Activated naive CD8-positive, alpha-beta T cell treated with anti-CD3 and anti-CD28 coated beads, Interleukin-2, amount 10 ng/mL, durations not matched to agents 7 days and 5 days (primary cell): ENCODE measurements around the gene PPM1L. TPM values are rescaled to one million over a fixed set of nuclear protein-coding genes. Genes with fewer than 3 reads are reported as not detected.

ENCODE experiments used
- ATAC-seq: fragments of 150-1000 bp; cut with Tn5 transposase; one replicate; pipeline ENCODE4 v1.10.0; 2021; ENCODE audit warnings: low read depth, moderate library complexity
- POLR2A ChIA-PET: fragments of 350-600 bp; sonication (Branson Sonifier 250); formaldehyde crosslinking; loops from one replicate; lab custom pipeline; 2021; ENCODE audit warnings: antibody characterized with exemption; lab: Charles Lee
- DNase-seq: peaks from one replicate; pipeline ENCODE4 v3.0.0; 2021
- H3K27ac Mint-ChIP-seq: one replicate; pipeline ENCODE4 v1.8.0; 2022; ENCODE audit warnings: mild to moderate bottlenecking, mixed read lengths
- H3K27me3 Mint-ChIP-seq: one replicate; pipeline ENCODE4 v1.8.0; 2022; ENCODE audit warnings: mild to moderate bottlenecking, moderate library complexity, mixed read lengths
- H3K36me3 Mint-ChIP-seq: one replicate; pipeline ENCODE4 v1.8.0; 2021; ENCODE audit warnings: mild to moderate bottlenecking, mixed read lengths
- H3K4me1 Mint-ChIP-seq: one replicate; pipeline ENCODE4 v1.8.0; 2021; ENCODE audit warnings: mixed read lengths
- H3K4me3 Mint-ChIP-seq: one replicate; pipeline ENCODE4 v1.8.0; 2022; ENCODE audit warnings: mild to moderate bottlenecking, moderate library complexity, mixed read lengths
- H3K9me3 Mint-ChIP-seq: one replicate; pipeline ENCODE4 v1.8.0; 2021; ENCODE audit warnings: mixed read lengths
- total RNA-seq, 2 experiments: library from RNA; stranded (reverse); gene quantifications; one replicate each; pipeline ENCODE4 v1.2.3, GENCODE V29; 2021

The PPM1L gene
- total RNA-seq, 2 experiments from 2014 or later: 3.8 to 4.6 TPM

DNA sequence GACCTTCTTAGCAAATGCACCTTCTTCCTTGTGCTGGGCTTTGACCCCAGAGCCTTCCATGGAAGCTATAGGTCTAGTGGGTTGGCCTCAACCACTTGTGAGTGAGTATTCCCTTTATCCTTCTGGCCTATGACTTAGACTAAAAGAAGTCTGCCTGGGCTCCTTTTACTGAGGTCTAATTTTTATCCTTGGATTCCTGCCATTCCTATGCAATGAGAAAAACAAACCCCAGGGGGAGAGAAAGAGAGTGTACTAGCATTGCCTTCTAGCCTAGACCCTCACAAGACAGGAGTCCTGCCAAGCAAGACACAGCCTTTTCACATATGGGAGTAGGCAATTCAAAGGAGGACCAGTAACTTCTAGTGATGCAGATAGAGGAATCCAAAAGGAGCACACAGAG is 155.4 kb downstream of the PPM1L start:
- peaks cover 13% of the 10 kb centered on the region for H3K27me3 Mint-ChIP-seq
- no peak for ATAC-seq
- no peaks in the 10 kb centered on the region for H3K36me3 Mint-ChIP-seq
- POLR2A ChIA-PET: no interaction called here
- DNase-seq: no peak
- H3K4me1 Mint-ChIP-seq: no peaks in the 10 kb centered on the region
- no peak overlapping the region for H3K4me3 Mint-ChIP-seq
- no peak overlapping the region for H3K27ac Mint-ChIP-seq
- no peaks in the 10 kb centered on the region for H3K9me3 Mint-ChIP-seq

DNA sequence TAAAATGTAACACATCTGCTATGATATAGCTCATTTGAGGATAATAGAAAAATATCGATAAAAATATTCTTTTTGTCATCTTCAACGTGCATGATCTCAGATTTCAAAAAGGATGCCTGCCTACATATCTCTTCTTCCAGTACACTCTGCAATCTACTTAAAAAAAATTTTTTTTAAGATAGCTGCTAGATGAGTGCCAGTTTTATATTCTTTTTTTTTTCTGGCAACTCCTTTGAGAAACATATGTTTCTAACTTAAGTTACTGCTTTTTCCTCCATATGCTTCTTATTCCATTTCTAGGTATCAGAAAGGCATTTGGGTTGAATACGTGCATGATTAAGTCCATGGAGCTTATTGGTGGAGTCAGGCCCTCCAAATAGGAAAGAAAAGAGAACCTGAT is 160.4 kb downstream of the PPM1L start:
- Mint-ChIP-seq H3K4me3 (no peak overlapping the region), H3K4me1 (no peaks in the 10 kb centered on the region), H3K27me3 (peaks cover 11% of the 10 kb centered on the region), H3K9me3 (no peaks in the 10 kb centered on the region), H3K27ac (no peak overlapping the region), H3K36me3 (no peaks in the 10 kb centered on the region)
- ATAC-seq (no peak), DNase-seq (no peak)
- POLR2A ChIA-PET: no interaction called here

DNA sequence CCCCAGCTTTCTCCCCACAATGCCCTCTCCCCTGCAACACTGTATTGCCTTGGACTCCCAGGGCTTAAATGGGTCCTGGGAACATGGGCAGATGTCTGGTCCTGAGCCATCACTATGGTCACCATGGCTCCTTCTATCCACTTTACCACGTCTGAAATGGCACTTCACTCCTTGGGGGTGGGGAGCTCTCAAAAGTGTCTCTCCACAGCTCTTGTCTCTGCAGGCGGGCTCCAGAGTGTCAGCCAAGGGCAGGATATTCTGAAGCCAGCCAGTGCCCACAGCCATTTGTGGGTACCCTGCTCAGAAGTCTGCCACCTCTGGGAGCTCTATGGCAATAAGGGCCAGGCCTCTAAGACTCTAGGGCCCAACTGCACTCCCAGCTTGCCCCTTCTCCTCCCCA is 163.9 kb downstream of the PPM1L start:
- H3K4me1 Mint-ChIP-seq: no peaks in the 10 kb centered on the region
- ATAC-seq (no peak), DNase-seq (no peak)
- no peak overlapping the region for H3K27ac Mint-ChIP-seq
- peaks cover 12% of the 10 kb centered on the region for H3K27me3 Mint-ChIP-seq
- POLR2A ChIA-PET: no interaction called here
- H3K4me3 Mint-ChIP-seq: no peak overlapping the region
- no peaks in the 10 kb centered on the region for H3K36me3 Mint-ChIP-seq
- no peaks in the 10 kb centered on the region for H3K9me3 Mint-ChIP-seq

DNA sequence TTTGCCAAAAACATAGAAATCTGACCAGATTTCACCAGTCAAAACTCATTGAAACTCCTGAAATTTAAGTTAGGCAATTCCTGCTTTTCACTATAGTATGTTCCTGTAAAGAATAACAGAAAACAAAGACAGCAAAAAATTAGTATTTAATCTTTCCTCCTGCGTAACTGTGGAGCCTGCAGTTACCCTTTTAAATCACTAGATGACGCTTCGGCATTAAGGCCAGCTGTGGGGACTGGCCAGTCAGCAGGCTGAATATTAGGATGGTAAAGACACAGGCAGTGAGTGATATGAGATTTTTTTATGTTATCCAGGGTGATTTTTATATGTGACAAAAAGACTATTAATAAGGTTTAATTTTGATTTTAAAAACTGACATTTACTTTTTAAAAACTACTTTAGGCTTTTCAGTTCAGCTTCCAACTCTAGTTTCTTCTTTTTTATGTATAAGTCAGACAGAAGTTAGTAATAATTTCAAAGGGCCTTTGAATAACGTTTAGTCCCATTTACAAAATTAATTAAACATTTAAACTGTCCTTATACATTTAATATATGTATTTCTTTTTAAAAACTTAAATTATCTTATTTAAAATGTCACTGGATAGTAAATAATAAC is 165.1 kb downstream of the PPM1L start:
- no peaks in the 10 kb centered on the region for H3K36me3 Mint-ChIP-seq
- no peak for DNase-seq
- H3K27me3 Mint-ChIP-seq: peaks cover 12% of the 10 kb centered on the region
- no peak overlapping the region for H3K27ac Mint-ChIP-seq
- no peak overlapping the region for H3K4me3 Mint-ChIP-seq
- POLR2A ChIA-PET: interaction anchor here (0.7 kb wide), 1 partner anchor 242 kb away, joined by 4 read pairs; no protein-coding TSS in a partner anchor
- no peak for ATAC-seq
- no peaks in the 10 kb centered on the region for H3K9me3 Mint-ChIP-seq
- no peaks in the 10 kb centered on the region for H3K4me1 Mint-ChIP-seq

DNA sequence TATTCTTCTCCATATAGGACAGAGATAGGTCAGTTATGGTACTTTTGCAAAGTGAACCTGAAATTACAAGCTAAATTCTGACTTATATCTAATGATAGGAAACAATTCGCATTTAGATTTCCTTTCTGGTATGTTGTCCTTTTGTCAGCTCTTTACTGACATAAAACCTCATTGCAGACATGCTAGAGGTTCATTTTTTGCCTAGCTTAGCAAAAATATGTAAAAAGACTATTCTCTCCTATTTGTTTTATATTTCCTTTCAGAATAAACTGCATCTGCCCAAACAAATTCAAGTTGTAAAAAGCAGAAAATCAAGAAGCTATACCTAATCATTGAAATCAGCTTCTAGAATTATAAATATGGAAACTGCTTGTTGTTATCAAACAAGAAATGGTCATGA is 168.7 kb downstream of the PPM1L start:
- ATAC-seq (no peak), DNase-seq (no peak)
- POLR2A ChIA-PET: no interaction called here
- Mint-ChIP-seq H3K27me3 (peaks cover 14% of the 10 kb centered on the region), H3K36me3 (no peaks in the 10 kb centered on the region), H3K4me3 (no peak overlapping the region), H3K27ac (no peak overlapping the region), H3K9me3 (no peaks in the 10 kb centered on the region), H3K4me1 (no peaks in the 10 kb centered on the region)

DNA sequence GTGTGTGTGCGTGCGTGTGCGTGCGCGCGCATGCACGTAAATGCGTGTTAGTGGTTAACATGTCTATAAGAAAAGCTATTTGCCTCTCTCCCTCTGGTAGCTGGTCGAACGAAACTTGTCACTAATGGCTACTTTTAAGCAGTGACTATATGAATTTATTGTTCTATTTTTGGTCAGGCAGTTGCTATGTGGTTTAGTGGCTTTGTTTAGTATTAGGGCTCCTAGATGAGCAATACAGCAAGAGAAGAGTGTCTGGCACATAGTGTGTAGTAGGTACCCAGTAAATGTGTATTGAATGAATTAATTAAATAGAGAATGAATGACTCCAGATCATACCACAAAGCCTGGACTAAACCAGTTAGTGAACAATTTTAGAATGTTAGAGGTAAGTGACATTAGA is 171.6 kb downstream of the PPM1L start:
- POLR2A ChIA-PET: no interaction called here
- Mint-ChIP-seq H3K4me3 (no peak overlapping the region), H3K4me1 (no peaks in the 10 kb centered on the region), H3K27me3 (peaks cover 18% of the 10 kb centered on the region), H3K9me3 (no peaks in the 10 kb centered on the region), H3K36me3 (no peaks in the 10 kb centered on the region), H3K27ac (no peak overlapping the region)
- DNase-seq: no peak
- ATAC-seq: no peak

DNA sequence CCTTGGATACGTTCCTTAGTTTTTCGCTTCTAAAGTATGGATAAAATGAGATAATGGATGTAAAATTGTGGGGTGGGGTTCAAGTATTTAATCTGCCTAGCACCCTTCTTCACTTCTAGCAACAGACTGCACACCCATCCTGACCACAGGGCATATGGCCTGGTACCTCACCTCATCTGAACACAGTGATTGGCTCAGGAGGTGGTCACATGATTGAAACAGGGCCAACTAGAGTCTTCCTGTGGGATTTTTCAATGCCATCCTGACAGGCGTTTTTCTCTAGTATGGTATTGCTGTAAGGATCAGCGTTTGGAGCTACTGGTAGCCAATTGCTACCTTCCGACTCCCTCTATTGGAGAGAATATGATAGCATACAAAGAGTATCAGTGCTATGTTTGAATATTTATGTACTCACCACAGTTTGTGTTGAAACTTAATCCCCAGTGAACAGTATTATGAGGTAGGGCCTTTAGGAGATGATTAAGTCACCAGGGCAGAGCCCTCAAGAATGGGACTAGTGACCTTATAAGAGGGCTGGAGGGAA is 172.2 kb downstream of the PPM1L start:
- ATAC-seq (no peak), DNase-seq (no peak)
- Mint-ChIP-seq H3K27ac (no peak overlapping the region), H3K4me1 (no peaks in the 10 kb centered on the region), H3K36me3 (no peaks in the 10 kb centered on the region), H3K9me3 (no peaks in the 10 kb centered on the region), H3K27me3 (peaks cover 18% of the 10 kb centered on the region), H3K4me3 (no peak overlapping the region)
- POLR2A ChIA-PET: no interaction called here

DNA sequence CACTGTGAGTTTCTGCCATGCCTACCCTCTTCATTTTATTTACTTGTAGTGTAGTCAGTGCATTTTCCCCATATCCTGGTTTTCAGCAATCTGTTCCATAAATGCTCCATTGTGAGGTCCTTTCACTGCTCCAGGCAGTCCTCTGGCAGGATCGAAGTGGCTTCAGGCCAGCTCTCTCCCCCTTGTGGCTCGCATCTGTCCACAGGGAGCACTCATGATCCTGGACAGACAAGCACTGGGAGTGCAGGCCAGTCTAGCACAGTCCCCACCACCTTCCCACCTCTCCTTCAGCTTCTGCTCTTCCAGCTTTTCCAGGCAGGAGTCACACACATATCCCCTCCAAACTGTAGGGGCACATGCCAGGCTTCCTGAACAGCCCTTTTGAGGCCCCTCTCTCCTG is 173.6 kb downstream of the PPM1L start:
- Mint-ChIP-seq H3K4me1 (no peaks in the 10 kb centered on the region), H3K9me3 (no peaks in the 10 kb centered on the region), H3K27ac (no peak overlapping the region), H3K36me3 (no peaks in the 10 kb centered on the region), H3K4me3 (no peak overlapping the region), H3K27me3 (peaks cover 16% of the 10 kb centered on the region)
- POLR2A ChIA-PET: no interaction called here
- no peak for DNase-seq
- ATAC-seq: no peak

DNA sequence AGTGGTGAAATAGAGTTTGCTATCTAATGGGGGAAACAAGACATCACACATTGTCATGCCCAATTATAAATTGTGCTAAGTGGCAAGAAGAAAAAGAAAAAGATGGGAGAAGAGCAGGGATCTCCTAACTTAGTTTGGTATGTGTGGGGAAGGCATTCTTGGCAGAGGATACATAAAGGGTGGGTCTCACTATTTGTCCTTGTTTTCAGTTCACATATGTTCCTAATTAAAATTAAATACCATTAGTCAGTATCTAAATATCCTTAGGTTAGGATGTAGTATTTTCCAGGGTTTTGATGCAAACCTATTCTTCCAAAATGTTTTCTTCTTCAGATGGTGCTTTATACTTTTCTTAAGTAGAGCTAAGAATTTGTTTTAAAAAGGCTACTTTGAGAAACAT is 175.4 kb downstream of the PPM1L start:
- POLR2A ChIA-PET: no interaction called here
- Mint-ChIP-seq H3K27me3 (peaks cover 13% of the 10 kb centered on the region), H3K4me3 (no peak overlapping the region), H3K36me3 (no peaks in the 10 kb centered on the region), H3K4me1 (no peaks in the 10 kb centered on the region), H3K27ac (no peak overlapping the region), H3K9me3 (no peaks in the 10 kb centered on the region)
- ATAC-seq: no peak
- DNase-seq: no peak

DNA sequence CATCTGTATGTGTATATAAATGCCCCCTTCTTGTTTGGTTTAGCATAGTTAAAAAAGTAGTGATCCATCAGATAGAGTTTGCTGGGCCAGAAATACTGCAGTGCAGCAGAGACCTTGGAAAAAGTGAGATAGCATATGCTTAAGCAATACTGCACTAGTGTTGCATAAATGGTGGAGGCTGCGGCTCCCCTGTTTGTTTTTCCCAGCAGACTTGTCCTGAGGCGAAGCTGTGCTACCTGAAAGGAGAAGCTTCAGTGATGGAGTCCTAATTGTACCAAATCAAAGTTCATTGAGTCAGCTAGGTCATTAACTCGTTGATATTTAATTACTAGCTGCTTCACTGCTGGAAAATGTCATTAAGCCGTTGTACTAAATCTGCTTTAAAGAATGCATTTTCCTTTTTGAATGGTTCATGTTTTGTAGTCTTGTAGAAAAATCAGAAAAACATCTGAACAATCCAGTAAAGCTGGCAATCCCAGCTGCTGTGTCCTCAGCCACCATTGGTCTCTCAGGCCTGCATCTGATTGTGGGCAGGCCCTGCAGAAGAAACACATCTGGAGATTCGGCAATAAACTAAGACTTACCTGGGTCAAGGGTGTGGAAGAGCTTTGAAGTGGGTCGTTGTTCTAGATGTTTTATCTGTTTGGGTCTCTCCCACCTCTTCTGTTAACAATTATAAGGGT is 179.5 kb downstream of the PPM1L start:
- H3K9me3 Mint-ChIP-seq: no peaks in the 10 kb centered on the region
- peaks cover 11% of the 10 kb centered on the region for H3K27me3 Mint-ChIP-seq
- H3K4me1 Mint-ChIP-seq: no peaks in the 10 kb centered on the region
- POLR2A ChIA-PET: no interaction called here
- H3K27ac Mint-ChIP-seq: no peak overlapping the region
- ATAC-seq: no peak
- DNase-seq: no peak
- no peak overlapping the region for H3K4me3 Mint-ChIP-seq
- H3K36me3 Mint-ChIP-seq: no peaks in the 10 kb centered on the region

DNA sequence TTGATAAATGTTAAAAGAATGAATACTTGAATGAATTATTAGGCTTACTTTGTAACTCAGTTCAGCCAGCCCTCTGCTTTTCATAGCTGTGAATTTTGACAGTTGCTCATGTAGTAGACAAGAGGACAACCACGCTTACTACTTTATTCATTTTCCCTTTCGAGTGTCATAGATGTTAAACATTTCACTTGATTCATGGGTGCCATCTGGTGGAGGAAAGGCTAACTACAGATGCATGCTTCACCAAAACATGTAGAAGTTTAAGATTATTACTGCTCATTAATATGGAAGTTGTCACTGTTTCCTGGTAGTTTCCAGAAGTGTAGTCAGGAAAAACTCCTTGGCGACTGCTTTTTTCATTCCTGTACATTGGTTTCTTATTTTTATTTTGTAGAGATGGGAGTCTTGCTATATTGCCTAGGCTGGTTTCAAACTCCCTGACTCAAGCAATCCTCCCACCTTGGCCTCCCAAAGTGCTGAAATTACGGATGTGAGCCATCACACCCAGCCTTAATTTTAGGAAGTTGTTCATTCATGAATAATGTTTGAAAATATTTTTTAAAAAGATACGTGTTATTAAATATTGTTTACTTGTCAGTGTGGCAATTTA is 186.0 kb downstream of the PPM1L start:
- ATAC-seq (peak; percentile 70), DNase-seq (peak; percentile 37)
- Mint-ChIP-seq H3K4me3 (no peak overlapping the region), H3K27ac (no peak overlapping the region), H3K27me3 (peaks cover 3% of the 10 kb centered on the region), H3K9me3 (no peaks in the 10 kb centered on the region), H3K4me1 (peaks cover 2% of the 10 kb centered on the region), H3K36me3 (no peaks in the 10 kb centered on the region)
- POLR2A ChIA-PET: interaction anchor here (0.7 kb wide), 1 partner anchor 186 kb away, joined by 3 read pairs; the partner anchor contains the start of gene PPM1L

DNA sequence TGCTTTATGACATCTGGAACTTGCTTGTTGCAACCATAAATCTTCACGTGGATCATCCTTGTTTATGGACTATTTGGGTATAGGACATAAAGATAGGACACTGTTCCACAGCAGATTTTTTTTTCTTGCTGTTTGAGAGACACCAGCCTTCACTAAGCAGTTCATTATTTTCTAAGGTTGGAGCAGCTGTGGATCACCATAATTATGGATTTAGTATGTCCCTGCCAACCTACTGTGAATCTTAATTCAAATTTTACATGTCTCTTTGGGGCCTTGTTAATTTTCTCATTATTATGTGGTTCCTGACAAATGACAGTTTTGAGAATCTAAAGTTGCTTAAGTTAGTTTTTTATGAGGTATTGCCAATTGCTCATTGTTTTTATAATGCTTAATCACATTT is 188.0 kb downstream of the PPM1L start:
- no peak for DNase-seq
- Mint-ChIP-seq H3K27ac (no peak overlapping the region), H3K36me3 (no peaks in the 10 kb centered on the region), H3K4me3 (no peak overlapping the region), H3K27me3 (peaks cover 3% of the 10 kb centered on the region), H3K9me3 (no peaks in the 10 kb centered on the region), H3K4me1 (peaks cover 2% of the 10 kb centered on the region)
- ATAC-seq: no peak
- POLR2A ChIA-PET: no interaction called here

DNA sequence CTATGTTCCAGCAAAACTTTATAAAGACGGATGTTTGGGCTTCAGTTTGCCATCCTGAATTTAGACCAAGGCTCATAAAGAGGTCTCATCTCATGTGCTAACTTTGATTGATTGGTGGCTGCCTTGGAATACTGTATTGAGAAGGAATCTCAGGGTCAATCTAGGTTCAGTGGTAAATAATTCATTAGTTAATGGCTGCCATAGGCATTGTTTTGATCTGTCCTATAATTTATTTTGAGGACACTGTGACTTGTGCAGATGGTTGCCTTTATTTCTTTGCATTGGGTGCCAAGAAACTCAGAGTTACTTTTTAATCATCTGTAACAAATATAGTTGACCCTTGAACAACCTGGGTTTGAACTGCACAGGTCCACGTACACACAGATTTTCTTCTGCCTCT is 189.3 kb downstream of the PPM1L start:
- H3K36me3 Mint-ChIP-seq: no peaks in the 10 kb centered on the region
- H3K9me3 Mint-ChIP-seq: no peaks in the 10 kb centered on the region
- no peak overlapping the region for H3K27ac Mint-ChIP-seq
- POLR2A ChIA-PET: no interaction called here
- no peak overlapping the region for H3K4me3 Mint-ChIP-seq
- H3K4me1 Mint-ChIP-seq: peaks cover 16% of the 10 kb centered on the region
- ATAC-seq: no peak
- DNase-seq: no peak
- H3K27me3 Mint-ChIP-seq: peaks cover 3% of the 10 kb centered on the region

DNA sequence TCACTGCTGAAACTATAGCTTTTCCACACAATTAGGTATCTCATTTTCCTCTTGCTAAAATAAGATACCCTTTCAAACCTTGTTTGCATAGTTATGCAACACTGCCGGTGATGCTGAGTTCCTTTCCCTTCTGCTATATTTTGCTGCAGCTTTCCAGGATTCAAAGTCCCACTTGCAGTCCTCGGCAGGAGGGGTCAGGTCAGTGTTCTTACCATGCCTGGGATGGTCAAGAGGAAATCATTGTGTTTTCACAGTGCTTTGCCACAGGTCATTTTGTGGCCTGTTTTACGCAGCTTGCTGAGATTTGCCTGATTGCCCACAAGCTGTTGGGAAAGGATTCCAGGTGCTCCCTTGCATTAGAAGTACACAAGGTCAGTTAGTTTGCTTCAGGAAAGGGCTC is 192.2 kb downstream of the PPM1L start:
- Mint-ChIP-seq H3K36me3 (no peaks in the 10 kb centered on the region), H3K4me3 (no peak overlapping the region), H3K4me1 (peaks cover 17% of the 10 kb centered on the region), H3K27me3 (peaks cover 22% of the 10 kb centered on the region), H3K27ac (no peak overlapping the region), H3K9me3 (no peaks in the 10 kb centered on the region)
- POLR2A ChIA-PET: no interaction called here
- no peak for DNase-seq
- ATAC-seq: no peak
